ENCODE results near the gene SLC27A5.

- TF ChIP-seq CTCF (IDR thresholded peaks at IDR 0.05) (no peak), EP300 (IDR thresholded peaks at IDR 0.05) (no peak), POLR2A (IDR thresholded peaks at IDR 0.05; ENCODE audit: low read depth) (no peak)
These were observed 31.3 kb downstream of the SLC27A5 start for GRCh38 chr19:58480481-58480830.

Data from esophagus muscularis mucosa (tissue), 4 donors.